ENCODE measurements around the gene MTCL3.
"Not testable (repeated sequence)": the region's sequence is repeated elsewhere in the genome, so short reads cannot be mapped to it uniquely, and the experiment has no call there.

MTCL3 gene

DNA sequence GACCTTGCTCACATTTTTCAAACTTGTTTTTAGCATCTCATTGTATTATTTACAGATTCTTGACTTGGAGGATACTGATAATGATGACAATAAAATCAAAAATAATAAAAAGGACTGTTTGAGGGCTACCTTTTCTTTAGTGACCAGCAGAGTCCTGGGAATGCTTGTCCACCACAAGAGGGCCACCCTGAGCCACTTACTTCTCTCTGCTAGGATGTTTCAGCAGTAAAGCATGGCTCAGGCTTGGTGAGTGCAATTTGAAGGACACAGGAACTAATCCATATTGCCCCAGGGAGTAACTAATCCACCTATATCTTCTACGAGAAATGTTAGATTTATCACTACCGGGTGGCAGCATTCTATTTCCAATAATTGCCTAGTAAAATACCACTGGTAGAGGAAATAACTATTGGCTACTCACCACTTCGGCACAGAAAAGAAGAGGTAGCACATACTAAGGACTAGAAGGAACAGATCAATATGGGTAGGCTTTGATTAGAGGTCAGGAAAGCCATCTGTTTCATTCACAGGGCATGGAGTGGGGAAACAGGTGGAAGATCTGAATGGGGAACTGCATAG is 54.2 kb downstream of the MTCL3 start:
- DNase-seq: peak; percentile 81

DNA sequence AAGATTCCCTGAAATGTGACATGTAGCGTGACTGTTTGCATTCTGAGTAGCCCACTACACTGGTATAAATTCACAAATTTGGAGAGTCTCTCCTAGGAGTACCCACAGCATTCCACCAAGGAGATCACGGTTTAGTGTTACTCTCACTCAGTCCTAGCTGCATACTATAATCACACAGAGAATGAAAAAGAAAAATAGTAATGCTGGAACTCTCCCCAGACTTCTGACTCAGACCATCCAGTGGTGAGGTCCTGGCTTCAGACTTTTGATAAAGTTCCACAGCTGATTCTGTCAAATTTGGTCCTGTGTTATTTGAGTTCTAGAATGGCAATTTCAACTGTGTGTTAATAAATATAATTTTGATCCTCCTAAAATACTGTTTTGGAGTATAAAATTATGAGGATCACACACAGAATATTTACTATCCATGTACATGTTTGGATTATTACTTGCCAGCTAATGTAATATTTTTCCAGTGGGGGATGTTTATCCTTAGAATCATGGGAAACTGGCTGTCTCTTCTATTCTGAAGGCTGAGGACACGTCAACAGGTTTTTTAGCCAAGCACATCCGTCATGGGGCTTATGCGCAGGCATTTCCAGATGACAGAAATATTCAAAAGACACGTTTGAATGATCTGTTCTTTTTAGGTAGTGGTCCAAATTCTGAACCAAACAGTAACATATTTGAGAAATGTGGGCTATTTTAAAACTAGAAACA is 54.8 kb downstream of the MTCL3 start:
- DNase-seq: peak; percentile 89

- DNase-seq: no peak
Measured at GRCh38 chr6:127463056-127463455, 56.1 kb downstream of the MTCL3 start.

- DNase-seq: no peak
Measured at GRCh38 chr6:127462376-127462775, 56.8 kb downstream of the MTCL3 start.

- no peak for DNase-seq
Measured at GRCh38 chr6:127460465-127460864, 58.7 kb downstream of the MTCL3 start.

GRCh38 chr6:127459231-127459641 is 59.9 kb downstream of the MTCL3 start, which contains the start of gene KIAA0408:
TSS of gene KIAA0408 (minus strand) at chr6:127459389. CDS start at chr6:127453981, 5,408 bp downstream.
- peak; percentile 92 for DNase-seq

DNA sequence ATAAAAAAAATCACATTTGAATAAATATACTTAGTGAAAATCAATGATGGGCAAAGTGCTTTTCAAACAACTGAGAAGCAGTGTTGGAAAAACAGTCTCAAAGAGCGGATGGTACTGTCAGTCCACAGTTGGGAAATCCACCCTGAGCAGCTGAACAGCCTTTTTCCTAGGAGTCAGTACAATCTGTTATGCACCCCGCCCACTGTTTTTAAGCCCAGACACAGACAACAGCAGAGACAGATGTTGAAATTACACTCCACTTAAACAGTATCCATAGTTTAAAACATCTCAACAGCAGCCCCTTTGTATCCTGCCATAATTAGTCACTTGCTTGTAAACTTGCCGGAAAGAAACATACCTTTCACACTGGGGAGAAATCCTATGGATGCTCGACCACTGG is 60.3 kb downstream of the MTCL3 start:
- DNase-seq: peak; percentile 77

DNA sequence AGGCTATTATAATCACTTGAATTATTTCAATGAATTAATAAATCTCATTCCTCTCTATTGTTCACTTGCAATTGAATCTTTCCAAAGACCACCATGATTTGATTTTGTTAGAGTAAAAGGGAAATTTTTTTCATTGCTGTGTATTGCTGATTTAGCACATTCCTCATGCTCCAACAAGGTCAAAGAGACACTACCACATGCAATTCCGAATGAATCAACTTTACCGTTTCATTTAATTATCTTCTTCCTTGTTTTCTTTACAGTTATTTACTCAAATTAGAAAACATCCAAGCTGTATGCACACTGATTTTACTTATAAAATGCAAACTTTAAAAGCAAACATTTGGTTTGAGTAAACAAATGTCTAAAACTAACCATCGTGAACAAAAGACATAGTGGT is 60.9 kb downstream of the MTCL3 start:
- peak; percentile 1 for DNase-seq

DNA sequence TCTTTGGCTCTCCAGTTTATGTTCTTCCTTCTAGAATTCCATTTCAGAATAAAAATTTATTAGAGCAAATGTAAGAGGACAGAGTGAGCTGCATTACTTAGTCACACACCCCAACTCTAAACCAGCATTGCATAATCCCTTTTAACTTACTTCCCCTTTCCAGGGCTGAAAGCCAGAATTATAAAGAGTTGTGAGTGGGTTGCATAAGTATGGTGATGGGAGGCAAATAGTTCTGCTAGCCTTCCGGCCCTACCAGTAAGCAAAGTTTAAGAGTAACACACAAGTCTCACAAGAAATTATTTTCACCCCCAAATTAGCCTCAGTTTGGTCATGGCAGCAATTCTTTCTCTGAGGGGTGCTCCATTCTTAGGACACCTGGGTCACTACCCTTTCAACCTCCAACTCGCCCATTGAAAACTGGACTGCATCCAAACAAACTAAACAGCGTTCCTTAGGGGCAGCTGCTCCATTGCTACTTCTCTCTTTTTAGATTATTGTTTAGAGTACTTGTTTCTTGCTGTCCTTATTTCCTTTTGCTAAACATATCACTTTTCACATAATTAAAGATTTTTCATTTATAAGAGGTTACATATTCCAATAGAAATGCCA is 61.6 kb downstream of the MTCL3 start:
- DNase-seq: peak; percentile 25

- DNase-seq: peak; percentile 93
Measured at GRCh38 chr6:127456465-127456864, 62.7 kb downstream of the MTCL3 start.

DNA sequence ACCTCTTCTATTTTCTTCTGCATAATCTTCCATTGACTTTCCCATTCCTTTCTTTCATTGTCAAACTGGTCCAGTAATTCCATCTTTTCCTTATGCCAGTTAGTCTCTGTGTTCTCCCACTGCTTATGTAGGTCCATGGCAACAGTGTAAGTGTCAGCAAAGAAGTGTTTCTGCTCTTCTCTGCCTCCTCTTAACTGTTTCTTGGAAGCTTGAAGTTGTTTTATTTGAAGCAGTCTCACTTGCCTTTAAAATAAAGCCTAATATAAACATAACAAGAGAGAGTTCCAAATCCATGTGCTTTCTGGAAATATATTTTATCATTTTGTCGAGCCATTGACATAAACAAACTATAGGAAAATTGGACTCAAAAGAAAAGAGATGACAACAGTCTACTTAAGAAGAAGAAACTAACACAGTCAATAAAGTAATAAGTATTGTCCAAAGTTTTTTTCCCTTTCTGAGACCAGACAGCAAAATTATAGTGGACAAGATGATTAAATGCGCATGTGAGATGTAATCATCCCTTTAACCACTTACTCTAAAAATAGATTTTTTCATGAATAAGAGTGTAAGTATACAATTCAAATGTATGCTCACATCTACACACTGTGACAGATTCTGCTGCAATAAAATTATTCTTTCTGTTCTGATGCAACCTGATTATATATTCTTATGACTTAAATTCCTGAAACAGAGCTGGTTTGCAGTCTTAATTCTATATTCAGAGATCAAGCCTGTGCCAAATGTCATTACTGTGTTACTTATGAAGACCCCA is 65.1 kb downstream of the MTCL3 start:
- peak; percentile 40 for DNase-seq

DNA sequence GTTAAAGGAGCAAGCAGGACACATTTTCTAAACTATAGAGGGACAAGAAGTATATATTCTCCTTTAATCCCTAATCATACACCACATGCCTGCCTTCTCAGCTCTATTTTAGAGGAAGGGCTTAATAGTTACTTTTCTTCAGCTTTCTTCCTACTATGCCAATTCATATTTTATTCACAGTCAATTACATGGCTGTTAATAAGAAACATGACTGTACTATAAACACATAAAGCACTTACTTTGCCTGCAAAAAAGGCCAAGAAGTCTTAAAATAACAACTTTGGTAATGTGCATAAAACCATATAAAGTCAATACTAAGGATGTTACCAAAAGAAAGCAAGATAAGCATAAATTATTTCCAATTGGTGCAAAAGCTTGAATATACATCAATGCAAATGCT is 66.3 kb downstream of the MTCL3 start:
- DNase-seq: no peak

- DNase-seq: no peak
Measured at GRCh38 chr6:127451388-127451787, 67.7 kb downstream of the MTCL3 start.

DNA sequence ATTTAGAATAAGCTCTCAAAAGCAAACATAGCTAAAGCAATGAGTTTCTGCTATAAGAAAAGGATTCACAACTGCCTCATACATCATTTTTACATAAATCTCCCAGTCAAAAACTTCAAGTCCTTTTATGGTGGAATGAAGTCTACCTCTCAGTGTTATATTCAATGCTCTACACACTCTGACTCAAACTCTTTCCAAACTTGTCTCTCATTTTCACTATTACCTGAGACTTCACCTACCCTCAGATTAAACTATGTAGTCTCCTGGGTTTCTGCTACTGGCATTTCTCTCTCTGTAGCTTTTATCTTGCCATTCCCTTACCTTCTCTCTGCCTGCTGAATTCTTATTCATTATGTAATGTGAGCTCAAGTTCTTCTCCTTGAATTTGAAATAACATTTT is 71.4 kb downstream of the MTCL3 start:
- DNase-seq: no peak

DNA sequence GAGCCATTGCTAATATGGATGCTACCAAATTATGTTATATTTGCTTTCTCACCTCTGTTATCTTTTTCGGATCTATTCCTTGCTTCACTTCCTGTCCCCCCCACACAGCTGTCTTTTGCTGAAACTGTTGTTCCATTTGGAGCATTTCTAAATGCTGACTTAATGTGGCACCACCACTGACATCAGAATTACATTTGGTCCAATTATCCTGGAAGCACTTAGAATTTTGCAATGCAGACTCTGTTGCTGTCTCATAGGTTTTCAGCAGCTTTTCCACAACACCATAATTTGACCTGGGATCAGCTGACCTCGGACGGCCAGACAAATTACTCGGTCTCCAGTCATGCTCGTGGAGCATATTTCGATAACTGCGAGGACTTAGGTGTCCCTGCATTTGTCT is 72.8 kb downstream of the MTCL3 start:
- DNase-seq: no peak

DNA sequence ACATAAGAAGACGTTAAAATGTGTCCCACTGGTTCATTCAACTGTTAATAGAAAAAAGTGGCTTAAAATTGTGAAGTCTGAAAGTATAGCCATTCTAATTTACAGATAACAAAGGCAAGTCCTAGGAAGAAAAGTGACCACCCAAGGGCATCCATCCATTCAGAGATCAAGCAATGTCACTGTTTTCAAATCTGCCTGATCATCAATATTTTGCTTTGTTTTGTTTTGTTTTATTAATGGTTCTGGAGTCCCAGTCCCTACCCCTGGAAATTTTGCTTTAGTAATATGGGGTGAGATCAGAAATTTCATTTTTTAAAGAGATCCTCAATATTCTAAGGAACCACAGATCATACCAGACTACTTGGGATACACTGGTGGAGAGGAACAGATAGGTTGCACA is 77.3 kb downstream of the MTCL3 start:
- DNase-seq: no peak

GRCh38 chr6:127439718-127440117 is 79.4 kb downstream of the MTCL3 start:
- no peak for DNase-seq

DNA sequence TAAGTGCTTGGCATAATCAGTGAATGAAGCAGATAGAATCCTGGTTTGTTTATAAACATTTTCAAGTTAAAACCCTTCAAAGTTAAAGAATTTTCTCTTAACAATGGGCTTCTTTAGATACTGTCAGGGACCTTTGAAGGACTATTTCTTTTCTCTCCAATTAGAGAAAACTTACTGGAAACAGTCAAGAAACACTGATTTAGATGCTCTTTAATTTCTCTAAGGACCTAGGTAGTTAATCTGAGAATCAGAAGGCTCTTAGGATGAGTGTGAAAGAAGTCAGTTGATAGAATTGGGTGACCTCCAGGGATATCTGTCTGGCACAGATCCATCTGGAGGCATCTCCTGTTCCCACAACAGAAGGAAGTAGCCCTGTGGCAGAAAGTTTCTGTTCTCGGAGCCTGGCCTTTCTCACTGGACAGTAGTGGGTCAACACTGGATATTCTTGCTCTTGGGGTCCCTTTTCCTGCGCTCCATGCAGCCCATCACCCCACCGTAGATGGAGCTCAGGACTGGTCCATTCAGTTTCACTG is 82.5 kb downstream of the MTCL3 start:
- DNase-seq: no peak

DNA sequence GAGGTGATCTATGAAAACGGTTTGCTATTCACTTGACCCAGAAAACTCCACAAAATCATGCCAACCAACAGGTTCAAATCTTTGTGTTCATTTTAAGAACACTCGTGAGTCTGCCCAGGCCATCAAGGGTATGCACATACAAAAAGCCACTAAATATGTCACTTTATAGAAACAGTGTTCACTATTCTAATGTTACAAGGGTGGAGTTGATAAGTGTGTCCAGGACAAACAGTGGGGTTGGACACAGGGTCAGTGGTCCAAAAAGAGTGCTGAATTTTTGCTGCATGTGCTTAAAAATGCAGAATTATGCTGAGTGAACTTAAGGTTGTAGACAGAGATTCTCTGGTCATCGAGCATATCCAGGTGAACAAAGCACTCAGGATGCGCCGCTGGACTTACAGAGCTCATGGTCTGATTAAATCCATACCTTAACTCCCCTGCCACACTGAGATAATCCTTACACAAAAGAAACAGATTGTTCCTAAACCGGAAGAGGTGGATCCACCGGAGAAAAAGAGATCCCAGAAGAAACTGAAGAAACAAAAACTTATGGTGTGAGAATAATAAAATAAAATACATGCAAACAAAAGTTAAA is 83.4 kb downstream of the MTCL3 start:
- DNase-seq: no peak

GRCh38 chr6:127434651-127435050 is 84.5 kb downstream of the MTCL3 start:
- DNase-seq: no peak

- not testable (repeated sequence) for DNase-seq
Measured at GRCh38 chr6:127428562-127428961, 90.6 kb downstream of the MTCL3 start.

DNA sequence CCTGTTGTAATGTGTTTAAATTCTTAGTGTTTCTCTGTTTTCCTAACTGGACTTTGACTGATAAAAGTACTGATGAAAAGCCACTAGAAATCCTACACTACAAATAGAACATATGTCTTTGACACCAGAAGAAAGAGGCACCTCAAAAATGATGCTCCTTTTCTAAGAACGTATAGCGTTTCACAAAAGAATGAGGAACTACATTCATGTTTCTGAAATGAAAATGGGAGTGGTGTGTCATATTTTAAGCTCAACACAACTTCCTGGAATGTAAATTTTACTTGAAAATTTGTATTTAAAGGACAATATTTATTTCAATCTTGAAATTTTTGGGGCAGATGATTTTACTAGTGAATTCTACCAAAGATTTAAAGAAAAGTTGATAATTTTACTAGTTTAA is 95.2 kb downstream of the MTCL3 start:
- DNase-seq: no peak

Data from skin of body (tissue), 1 donor.